ENCODE results near the gene GALM. TPM values are rescaled to one million over a fixed set of nuclear protein-coding genes. Genes with fewer than 3 reads are reported as not detected.
A peak's percentile ranks its signal among the peaks of the same experiment; 100 is the strongest.

GALM gene
- total RNA-seq, 6 experiments from 2014 or later = 6.5 to 10.1 (median 9.1) TPM

DNA sequence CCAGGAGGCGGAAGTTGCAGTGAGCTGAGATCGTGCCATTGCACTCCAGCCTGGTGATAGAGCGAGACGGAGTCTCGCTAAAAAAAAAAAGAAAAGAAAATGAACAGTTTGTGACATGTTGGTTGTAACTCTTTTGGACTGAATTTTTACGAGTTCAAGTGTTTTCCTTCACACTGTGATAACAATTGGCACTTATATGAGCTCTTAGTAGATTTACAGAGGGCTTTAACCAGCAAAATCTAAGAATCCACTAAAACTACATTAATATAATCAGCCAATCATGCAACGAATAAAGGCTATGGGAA is 110.0 kb downstream of the GALM start:
- DNase-seq = no peak
- Mint-ChIP-seq H3K27ac (no peak overlapping the region), H3K9me3 (no peaks in the 10 kb centered on the region), H3K36me3 (ENCODE audit: low read depth) (no peaks in the 10 kb centered on the region), H3K27me3 (ENCODE audit: insufficient read depth) (no peaks in the 10 kb centered on the region; the same call in 1 of the 2 replicates), H3K4me1 (ENCODE audit: low read depth) (peaks cover 30% of the 10 kb centered on the region), H3K4me3 (no peak overlapping the region)
- TF ChIP-seq, protein P1, sequence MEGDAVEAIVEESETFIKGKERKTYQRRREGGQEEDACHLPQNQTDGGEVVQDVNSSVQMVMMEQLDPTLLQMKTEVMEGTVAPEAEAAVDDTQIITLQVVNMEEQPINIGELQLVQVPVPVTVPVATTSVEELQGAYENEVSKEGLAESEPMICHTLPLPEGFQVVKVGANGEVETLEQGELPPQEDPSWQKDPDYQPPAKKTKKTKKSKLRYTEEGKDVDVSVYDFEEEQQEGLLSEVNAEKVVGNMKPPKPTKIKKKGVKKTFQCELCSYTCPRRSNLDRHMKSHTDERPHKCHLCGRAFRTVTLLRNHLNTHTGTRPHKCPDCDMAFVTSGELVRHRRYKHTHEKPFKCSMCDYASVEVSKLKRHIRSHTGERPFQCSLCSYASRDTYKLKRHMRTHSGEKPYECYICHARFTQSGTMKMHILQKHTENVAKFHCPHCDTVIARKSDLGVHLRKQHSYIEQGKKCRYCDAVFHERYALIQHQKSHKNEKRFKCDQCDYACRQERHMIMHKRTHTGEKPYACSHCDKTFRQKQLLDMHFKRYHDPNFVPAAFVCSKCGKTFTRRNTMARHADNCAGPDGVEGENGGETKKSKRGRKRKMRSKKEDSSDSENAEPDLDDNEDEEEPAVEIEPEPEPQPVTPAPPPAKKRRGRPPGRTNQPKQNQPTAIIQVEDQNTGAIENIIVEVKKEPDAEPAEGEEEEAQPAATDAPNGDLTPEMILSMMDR (IDR thresholded peaks at IDR 0.05) = no peak

DNA sequence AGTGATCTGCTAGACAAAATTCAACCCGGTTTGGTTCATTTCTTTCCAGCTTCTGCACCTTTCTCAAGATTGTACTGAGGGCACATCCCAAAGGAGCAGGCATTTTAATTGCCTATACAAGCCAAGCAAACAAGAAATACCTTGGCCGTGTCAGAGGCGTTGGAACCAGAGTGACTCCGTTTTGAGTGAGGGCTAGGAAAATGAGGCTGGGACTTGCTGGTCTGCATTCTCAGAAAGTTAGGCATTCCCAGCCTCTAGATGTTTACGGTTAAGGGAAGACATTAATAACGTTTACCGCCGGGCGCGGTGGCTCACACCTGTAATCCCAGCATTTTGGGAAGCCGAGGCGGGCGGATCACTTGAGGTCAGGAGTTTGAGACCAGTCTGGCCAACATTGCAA is 110.6 kb downstream of the GALM start:
- no peak overlapping the region for H3K27ac Mint-ChIP-seq
- no peak for DNase-seq
- H3K4me3 Mint-ChIP-seq = 0 out of 2 replicates have a peak overlapping the region, but pooled peaks have one; percentile 39
- TF ChIP-seq, protein P1 (IDR thresholded peaks at IDR 0.05) = no peak
- no peaks in the 10 kb centered on the region for H3K9me3 Mint-ChIP-seq
- peaks cover 27% of the 10 kb centered on the region for H3K4me1 Mint-ChIP-seq (ENCODE audit: low read depth)
- H3K27me3 Mint-ChIP-seq (ENCODE audit: insufficient read depth) = no peaks in the 10 kb centered on the region; the same call in 1 of the 2 replicates
- H3K36me3 Mint-ChIP-seq (ENCODE audit: low read depth) = peaks cover 4% of the 10 kb centered on the region; the same call in 1 of the 2 replicates

DNA sequence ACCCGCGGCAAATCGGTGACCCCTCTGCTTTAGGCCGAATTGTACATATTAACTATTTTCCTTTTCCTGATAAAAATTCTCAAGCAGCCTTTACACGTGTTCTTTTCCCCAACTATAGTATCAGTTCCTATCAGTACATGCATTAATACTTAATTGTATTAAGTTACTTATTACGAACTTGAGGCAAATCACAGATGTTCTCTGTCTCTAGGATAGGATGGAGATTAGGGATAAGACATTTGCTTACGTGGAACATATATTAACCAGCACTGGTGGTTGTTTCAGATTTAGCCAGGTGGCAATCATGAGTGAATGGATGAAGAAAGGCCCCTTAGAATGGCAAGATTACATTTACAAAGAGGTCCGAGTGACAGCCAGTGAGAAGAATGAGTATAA is 112.8 kb downstream of the GALM start:
- Mint-ChIP-seq H3K27me3 (ENCODE audit: insufficient read depth) (no peaks in the 10 kb centered on the region), H3K4me1 (ENCODE audit: low read depth) (peaks cover 20% of the 10 kb centered on the region), H3K4me3 (peak overlapping the region; percentile 98), H3K9me3 (no peaks in the 10 kb centered on the region), H3K27ac (peak overlapping the region; percentile 93), H3K36me3 (ENCODE audit: low read depth) (peaks cover 9% of the 10 kb centered on the region; the same call in 1 of the 2 replicates)
- no peak for DNase-seq
- TF ChIP-seq, protein P1 (IDR thresholded peaks at IDR 0.05) = no peak

DNA sequence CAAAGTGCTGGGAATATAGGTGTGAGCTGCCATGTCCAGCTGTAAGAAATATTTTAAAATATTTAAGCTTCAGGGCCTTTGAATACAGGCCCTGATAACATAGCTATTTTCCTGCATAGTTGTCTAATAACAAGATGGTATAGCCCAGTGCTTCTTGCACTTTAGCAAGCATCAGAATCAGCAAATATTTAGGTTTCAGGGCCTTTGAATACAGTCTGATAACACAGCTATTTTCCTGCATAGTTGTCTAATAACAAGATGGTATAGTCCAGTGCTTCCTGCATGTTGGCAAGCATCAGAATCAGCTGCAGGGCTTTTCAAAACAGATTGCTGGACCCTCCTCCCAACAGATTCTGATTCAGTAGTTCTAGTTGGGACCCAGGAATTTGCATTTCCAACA is 117.7 kb downstream of the GALM start:
- Mint-ChIP-seq H3K4me1 (ENCODE audit: low read depth) (peaks cover 5% of the 10 kb centered on the region), H3K9me3 (no peaks in the 10 kb centered on the region), H3K36me3 (ENCODE audit: low read depth) (peaks cover 9% of the 10 kb centered on the region; the same call in 1 of the 2 replicates), H3K27ac (no peak overlapping the region), H3K4me3 (no peak overlapping the region), H3K27me3 (ENCODE audit: insufficient read depth) (peaks cover 1% of the 10 kb centered on the region; the same call in 1 of the 2 replicates)
- TF ChIP-seq, protein P1 (IDR thresholded peaks at IDR 0.05) = no peak
- no peak for DNase-seq

Other genes starting within 250 kb of the GALM start
- gene HNRNPLL, start 63.2 kb upstream of the GALM start, total RNA-seq (2021; fragmentation: NEBNext Ultra II Directional; extraction: Animal tissue kit (Norgen Biotek cat#: 25700)) = 10 to 100 TPM; 45.5 to 57.5 (median 50.2) TPM
- 100 to 1,000 TPM; 120 to 153 (median 147) TPM for gene SRSF7, start 85.2 kb downstream of the GALM start, total RNA-seq (2021; fragmentation: NEBNext Ultra II Directional; extraction: Animal tissue kit (Norgen Biotek cat#: 25700))
- 10 to 100 TPM; 17.0 to 23.2 (median 20.1) TPM for gene GEMIN6, start 112.1 kb downstream of the GALM start, total RNA-seq (2021; fragmentation: NEBNext Ultra II Directional; extraction: Animal tissue kit (Norgen Biotek cat#: 25700))
- 10 to 100 TPM; 16.4 to 24.1 (median 20.4) TPM for gene DHX57, start 209.8 kb downstream of the GALM start, total RNA-seq (2021; fragmentation: NEBNext Ultra II Directional; extraction: Animal tissue kit (Norgen Biotek cat#: 25700))
- gene MORN2, start 209.9 kb downstream of the GALM start, total RNA-seq (2021; fragmentation: NEBNext Ultra II Directional; extraction: Animal tissue kit (Norgen Biotek cat#: 25700)) = 10 to 100 TPM; 15.1 to 23.0 (median 19.4) TPM
- under 1 TPM; 0.08 to 0.78 (median 0.21) TPM for gene ARHGEF33, start 223.8 kb downstream of the GALM start, total RNA-seq (2021; fragmentation: NEBNext Ultra II Directional; extraction: Animal tissue kit (Norgen Biotek cat#: 25700))

Data from HFFc6 (cell line).